Gastroesophageal sphincter (tissue), 4 donors: ENCODE data around the gene CBARP. TPM values are rescaled to one million over a fixed set of nuclear protein-coding genes. Genes with fewer than 3 reads are reported as not detected.
A peak's percentile ranks its signal among the peaks of the same experiment; 100 is the strongest.

Experiments
- ATAC-seq: fragments of 150-250 bp; one replicate; pipeline ENCODE4 v1.9.1; 2016; ENCODE audit warnings: mild to moderate bottlenecking, moderate library complexity
- H3K27ac ChIP-seq, 4 donors: fragments of 200-600 bp; sonication (generic) in 3 of 4; 1 replicate in 3 of 4; 2 replicates in 1 of 4; pipeline ENCODE4 v1.5.1; 2016 to 2019
- H3K27me3 ChIP-seq: fragments of 200-600 bp; sonication (generic); one replicate; pipeline ENCODE4 v1.5.1; 2019
- H3K36me3 ChIP-seq, 2 donors: fragments of 200-600 bp; sonication (generic); one replicate each; pipeline ENCODE4 v1.5.1; 2019; ENCODE audit warnings: control low read depth in 1 of 2
- H3K4me1 ChIP-seq, 3 donors: fragments of 200-600 bp; sonication (generic); 1 replicate in 2 of 3; 2 replicates in 1 of 3; pipeline ENCODE4 v1.5.1; 2016 to 2019; ENCODE audit warnings: control low read depth in 2 of 3
- H3K4me3 ChIP-seq, 2 donors: fragments of 200-600 bp; sonication (generic); one replicate each; pipeline ENCODE4 v1.5.1; 2019; ENCODE audit warnings: mild to moderate bottlenecking in 1 of 2, moderate library complexity in 1 of 2
- H3K9me3 ChIP-seq, 3 donors: fragments of 200-600 bp; sonication (generic); one replicate each; pipeline ENCODE4 v1.5.1; 2017 to 2019; ENCODE audit warnings: control low read depth in 2 of 3
- EP300 ChIP-seq: sonication (generic); formaldehyde crosslinking; IDR thresholded peaks from one replicate; pipeline ENCODE4 v1.6.1; 2017; ENCODE audit warnings: antibody characterized with exemption, mild to moderate bottlenecking
- POLR2A ChIP-seq, 2 donors: fragments of 450-650 bp; IDR thresholded peaks; one replicate each; pipeline ENCODE4 v1.6.1; 2017; ENCODE audit warnings: antibody characterized with exemption in 2 of 2, mild to moderate bottlenecking in 2 of 2, moderate library complexity in 1 of 2
- POLR2AphosphoS5 ChIP-seq: sonication (generic); formaldehyde crosslinking; IDR thresholded peaks from one replicate; pipeline ENCODE4 v1.6.1; 2017; ENCODE audit warnings: antibody characterized with exemption
- WGBS, 2 donors: methylation state at CpG; one replicate each; pipeline ENCODE4 v1.1.5; 2018; ENCODE audit warnings: low coverage in 1 of 2; 5-methylcytosine and 5-hydroxymethylcytosine counted together
- total RNA-seq, 4 donors: library from RNA; depleted of rRNA; stranded (reverse); fragments of >200 nt; gene quantifications; one replicate each; pipeline ENCODE4 v1.1.0, GENCODE V29; 2016
- TF ChIP-seq, protein P1 (sequence below), 4 experiments: fragments of 200-600 bp in 2 of 4; fragments of 450-650 bp in 2 of 4; sonication (generic) in 1 of 4; IDR thresholded peaks; one replicate each; pipeline ENCODE4 v1.5.1; 2017 to 2019; ENCODE audit warnings: antibody characterized with exemption in 4 of 4, mild to moderate bottlenecking in 2 of 4, moderate library complexity in 2 of 4

CBARP gene
- total RNA-seq, 4 donors from 2014 or later: 0.13 to 0.73 (median 0.49) TPM; not detected in 1

DNA sequence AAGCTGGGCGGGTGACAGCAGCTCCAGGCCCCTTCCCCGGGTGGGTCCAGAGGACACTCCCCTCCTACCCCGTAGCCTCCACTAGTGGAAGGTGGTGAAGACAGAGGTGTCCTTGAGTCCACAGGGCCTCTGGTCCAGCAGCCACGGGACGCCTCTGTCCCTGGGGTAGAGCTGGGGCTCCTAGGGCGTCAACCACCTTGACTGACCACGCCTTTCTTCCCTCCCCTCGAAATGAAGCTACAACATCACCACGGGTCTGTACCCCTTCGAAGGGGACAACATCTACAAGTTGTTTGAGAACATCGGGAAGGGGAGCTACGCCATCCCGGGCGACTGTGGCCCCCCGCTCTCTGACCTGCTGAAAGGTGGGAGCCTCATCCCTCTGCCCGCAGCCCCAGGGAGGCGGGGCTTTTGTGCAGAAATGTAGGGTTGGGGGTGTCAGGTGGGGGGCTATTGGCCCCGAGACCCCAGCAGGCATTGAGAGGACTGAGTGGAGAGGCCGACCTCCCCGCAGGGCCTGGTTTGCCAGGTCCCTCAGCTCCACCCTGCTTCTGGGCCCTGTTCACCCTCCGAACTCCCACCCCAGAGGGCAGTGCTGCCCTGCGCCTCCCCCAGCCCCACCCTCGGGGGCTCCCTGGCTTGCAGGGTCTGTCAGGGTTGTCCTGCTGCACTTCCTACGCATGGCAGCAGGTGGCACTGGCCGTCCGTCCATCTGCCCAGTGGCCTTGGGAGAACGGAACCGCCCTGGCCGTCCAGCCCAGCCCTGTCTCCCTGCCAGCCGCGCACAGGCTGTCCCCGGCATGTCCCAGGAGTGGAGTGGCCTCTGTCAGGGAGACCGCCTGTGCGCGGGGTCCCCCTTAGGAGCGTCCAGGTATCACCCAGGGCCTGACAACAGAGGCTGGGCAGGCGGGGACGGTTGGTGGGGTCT, 16.6 kb downstream of the CBARP start:
- peaks cover 0 to 75% (median 29%) of the 10 kb centered on the region in 3 donors for H3K4me1 ChIP-seq
- 62% methylated on average over 3 of the region's 38 CpGs; no CpG with 5 or more reads in 1 of the 2 donors for WGBS, 2 donors
- ATAC-seq: peak; percentile 68
- H3K36me3 ChIP-seq: peaks cover 0 to 66% of the 10 kb centered on the region in 2 donors
- H3K9me3 ChIP-seq: no peaks in the 10 kb centered on the region
- TF ChIP-seq POLR2AphosphoS5 (no peak), POLR2A (IDR thresholded peaks at IDR 0.05) (no peak)
- TF ChIP-seq, protein P1, sequence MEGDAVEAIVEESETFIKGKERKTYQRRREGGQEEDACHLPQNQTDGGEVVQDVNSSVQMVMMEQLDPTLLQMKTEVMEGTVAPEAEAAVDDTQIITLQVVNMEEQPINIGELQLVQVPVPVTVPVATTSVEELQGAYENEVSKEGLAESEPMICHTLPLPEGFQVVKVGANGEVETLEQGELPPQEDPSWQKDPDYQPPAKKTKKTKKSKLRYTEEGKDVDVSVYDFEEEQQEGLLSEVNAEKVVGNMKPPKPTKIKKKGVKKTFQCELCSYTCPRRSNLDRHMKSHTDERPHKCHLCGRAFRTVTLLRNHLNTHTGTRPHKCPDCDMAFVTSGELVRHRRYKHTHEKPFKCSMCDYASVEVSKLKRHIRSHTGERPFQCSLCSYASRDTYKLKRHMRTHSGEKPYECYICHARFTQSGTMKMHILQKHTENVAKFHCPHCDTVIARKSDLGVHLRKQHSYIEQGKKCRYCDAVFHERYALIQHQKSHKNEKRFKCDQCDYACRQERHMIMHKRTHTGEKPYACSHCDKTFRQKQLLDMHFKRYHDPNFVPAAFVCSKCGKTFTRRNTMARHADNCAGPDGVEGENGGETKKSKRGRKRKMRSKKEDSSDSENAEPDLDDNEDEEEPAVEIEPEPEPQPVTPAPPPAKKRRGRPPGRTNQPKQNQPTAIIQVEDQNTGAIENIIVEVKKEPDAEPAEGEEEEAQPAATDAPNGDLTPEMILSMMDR (IDR thresholded peaks at IDR 0.05): peak in 3 of 4 experiments; percentile 58 to 76 (median 68)
- no peak overlapping the region for H3K4me3 ChIP-seq
- no peaks in the 10 kb centered on the region for H3K27me3 ChIP-seq
- peak overlapping the region in 2 of 4 donors; percentile 31 to 58 for H3K27ac ChIP-seq

DNA sequence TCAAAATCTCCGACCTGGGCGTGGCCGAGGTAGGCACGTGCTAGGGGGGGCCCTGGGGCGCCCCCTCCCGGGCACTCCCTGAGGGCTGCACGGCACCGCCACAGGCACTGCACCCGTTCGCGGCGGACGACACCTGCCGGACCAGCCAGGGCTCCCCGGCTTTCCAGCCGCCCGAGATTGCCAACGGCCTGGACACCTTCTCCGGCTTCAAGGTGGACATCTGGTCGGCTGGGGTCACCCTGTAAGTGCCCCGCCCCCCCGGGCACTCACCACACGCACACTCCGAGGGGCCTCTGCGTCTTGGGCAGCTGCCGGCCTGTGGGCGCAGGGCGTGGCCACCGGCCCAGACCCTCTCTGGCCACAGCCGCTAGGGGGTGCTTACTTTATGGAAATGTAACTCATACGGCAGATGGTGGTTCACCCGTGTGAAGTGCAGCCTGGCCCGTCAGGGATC, 17.3 kb downstream of the CBARP start:
- Histone ChIP-seq H3K4me1 (peaks cover 0 to 83% (median 35%) of the 10 kb centered on the region in 3 donors), H3K36me3 (peaks cover 0 to 59% of the 10 kb centered on the region in 2 donors), H3K27ac (peak overlapping the region in 1 of 4 donors; percentile 58), H3K27me3 (no peaks in the 10 kb centered on the region), H3K9me3 (no peaks in the 10 kb centered on the region), H3K4me3 (no peak overlapping the region)
- ATAC-seq: no peak
- no peak for TF ChIP-seq POLR2AphosphoS5
- no peak for TF ChIP-seq POLR2A (IDR thresholded peaks at IDR 0.05)
- no peak for TF ChIP-seq EP300
- TF ChIP-seq, protein P1 (IDR thresholded peaks at IDR 0.05): no peak
- WGBS, 2 donors: no CpG with 5 or more reads among the region's 33 CpGs

DNA sequence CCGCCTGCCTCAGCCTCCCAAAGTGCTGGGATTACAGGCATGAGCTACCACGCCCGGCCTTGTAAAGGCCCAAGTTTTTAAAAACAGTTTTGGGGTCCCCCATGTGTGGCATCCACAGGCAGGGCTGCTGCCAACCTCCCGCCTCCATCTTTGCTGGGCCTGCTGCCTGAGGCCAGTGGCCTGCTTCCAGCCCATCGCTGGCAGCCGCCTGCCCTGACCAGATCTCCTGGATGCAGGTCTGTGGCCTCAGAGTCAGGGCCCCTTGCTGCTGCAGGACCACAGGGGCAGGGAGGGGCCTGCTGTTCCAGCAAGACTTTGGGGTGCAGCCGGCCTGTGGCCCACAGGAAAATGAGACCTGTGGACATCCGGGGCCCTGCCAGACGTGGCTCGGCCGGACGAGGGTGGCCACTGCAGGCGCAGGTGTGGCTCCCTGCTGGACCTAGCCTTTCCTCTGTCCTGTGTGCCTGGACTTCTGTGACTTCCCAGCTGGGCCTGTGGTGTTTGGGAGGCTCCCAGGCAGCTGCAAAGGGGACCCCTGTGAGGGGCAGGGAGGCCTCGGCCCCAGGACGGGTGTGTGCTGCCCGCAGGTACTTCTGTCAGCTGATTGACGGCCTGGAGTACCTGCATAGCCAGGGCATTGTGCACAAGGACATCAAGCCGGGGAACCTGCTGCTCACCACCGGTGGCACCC, 17.9 kb downstream of the CBARP start:
- WGBS, 2 donors: 79 to 100% methylated on average over 3 of the region's 19 CpGs
- ATAC-seq: no peak

DNA sequence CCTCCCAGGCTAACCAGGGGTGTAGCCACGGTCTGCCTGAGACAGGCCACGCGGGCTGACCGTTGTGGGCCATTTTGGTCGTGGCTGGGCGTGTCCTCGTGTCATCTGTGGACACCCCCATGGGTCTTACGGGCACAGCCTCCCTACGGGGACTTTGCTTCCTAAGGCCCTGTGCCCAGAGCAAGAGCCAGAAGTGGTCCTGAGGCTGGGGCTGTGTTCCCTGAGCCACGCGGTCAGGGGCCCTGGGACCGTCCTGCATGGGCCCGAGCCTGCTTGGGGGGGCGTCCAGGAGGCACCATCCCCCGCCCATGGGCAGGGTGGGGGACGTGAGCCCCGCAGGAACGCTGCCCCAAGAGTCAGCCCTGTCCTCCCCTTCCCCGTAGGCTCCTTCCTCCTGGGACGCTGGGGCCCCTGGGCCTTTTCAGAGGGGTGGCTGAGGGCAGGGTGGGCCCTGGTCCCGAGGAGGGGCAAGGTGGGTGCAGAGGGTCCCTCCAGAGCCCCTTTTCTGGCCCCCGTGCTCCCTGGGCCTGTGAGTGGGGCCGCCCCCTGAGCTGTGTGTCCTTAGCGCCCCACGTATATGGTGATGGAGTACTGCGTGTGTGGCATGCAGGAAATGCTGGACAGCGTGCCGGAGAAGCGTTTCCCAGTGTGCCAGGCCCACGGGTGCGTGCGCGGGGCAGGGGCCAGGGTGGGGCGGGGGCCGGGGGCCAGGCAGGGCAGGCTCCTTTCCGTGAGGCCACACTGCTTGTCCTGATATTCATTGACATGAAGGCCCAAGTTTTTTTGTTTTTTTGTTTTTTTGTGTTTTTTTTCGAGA, 18.8 kb downstream of the CBARP start:
- Histone ChIP-seq H3K36me3 (peaks cover 0 to 44% of the 10 kb centered on the region in 2 donors), H3K9me3 (no peaks in the 10 kb centered on the region), H3K4me3 (no peak overlapping the region), H3K4me1 (peaks cover 0 to 98% (median 51%) of the 10 kb centered on the region in 3 donors), H3K27ac (peak overlapping the region in 3 of 4 donors; percentile 87 to 89 (median 87)), H3K27me3 (no peaks in the 10 kb centered on the region)
- no peak for ATAC-seq
- WGBS, 2 donors: 76% methylated on average over 3 of the region's 37 CpGs; no CpG with 5 or more reads in 1 of the 2 donors
- TF ChIP-seq POLR2A (IDR thresholded peaks at IDR 0.05) (no peak), EP300 (no peak), POLR2AphosphoS5 (no peak)
- TF ChIP-seq, protein P1 (IDR thresholded peaks at IDR 0.05): no peak

More for the DNA sequence above, 17.9 kb downstream of the CBARP start:
- Histone ChIP-seq H3K27me3 (no peaks in the 10 kb centered on the region), H3K4me1 (peaks cover 0 to 88% (median 41%) of the 10 kb centered on the region in 3 donors), H3K4me3 (no peak overlapping the region), H3K36me3 (peaks cover 0 to 53% of the 10 kb centered on the region in 2 donors), H3K27ac (peak overlapping the region in 2 of 4 donors; percentile 58 to 87), H3K9me3 (no peaks in the 10 kb centered on the region)
- TF ChIP-seq EP300 (no peak), POLR2AphosphoS5 (no peak), POLR2A (IDR thresholded peaks at IDR 0.05) (no peak)
- TF ChIP-seq, protein P1 (IDR thresholded peaks at IDR 0.05): no peak
